Type B pancreatic cell (in vitro differentiated cells): ENCODE results near the gene SRGAP3. TPM values are rescaled to one million over a fixed set of nuclear protein-coding genes. Genes with fewer than 3 reads are reported as not detected.

Source experiments
- DNase-seq: peaks from one replicate; pipeline ENCODE4 v3.0.0; 2021; ENCODE audit warnings: mixed read lengths; ENCODE audit not compliant: unreplicated experiment; ENCODE audit errors: extremely low spot score
- H3K27ac Mint-ChIP-seq: 2 replicates; pipeline ENCODE4 v1.8.0; 2021; ENCODE audit warnings: mild to moderate bottlenecking, mixed read lengths
- H3K27me3 Mint-ChIP-seq: 2 replicates; pipeline ENCODE4 v1.8.0; 2021; ENCODE audit warnings: mixed read lengths
- H3K36me3 Mint-ChIP-seq: 2 replicates; pipeline ENCODE4 v1.8.0; 2021; ENCODE audit warnings: mixed read lengths
- H3K4me1 Mint-ChIP-seq: one replicate; pipeline ENCODE4 v1.8.0; 2021; ENCODE audit warnings: mixed read lengths; ENCODE audit not compliant: unreplicated experiment
- H3K4me3 Mint-ChIP-seq: 2 replicates; pipeline ENCODE4 v1.8.0; 2021; ENCODE audit warnings: mild to moderate bottlenecking, mixed read lengths
- H3K9me3 Mint-ChIP-seq: 2 replicates; pipeline ENCODE4 v1.8.0; 2021; ENCODE audit warnings: mixed read lengths
- CTCF ChIP-seq: fragments of 200-600 bp; sonication (generic); conservative IDR thresholded peaks from 2 replicates; pipeline ENCODE4 v1.5.0; 2021; ENCODE audit warnings: antibody characterized with exemption, mild to moderate bottlenecking
- total RNA-seq: library from RNA; stranded (reverse); gene quantifications from 2 replicates; pipeline ENCODE4 v1.2.1, GENCODE V29; 2021; ENCODE audit warnings: low replicate concordance

Gene SRGAP3
- total RNA-seq, 1 donor from 2014 or later: 41.7 TPM

DNA sequence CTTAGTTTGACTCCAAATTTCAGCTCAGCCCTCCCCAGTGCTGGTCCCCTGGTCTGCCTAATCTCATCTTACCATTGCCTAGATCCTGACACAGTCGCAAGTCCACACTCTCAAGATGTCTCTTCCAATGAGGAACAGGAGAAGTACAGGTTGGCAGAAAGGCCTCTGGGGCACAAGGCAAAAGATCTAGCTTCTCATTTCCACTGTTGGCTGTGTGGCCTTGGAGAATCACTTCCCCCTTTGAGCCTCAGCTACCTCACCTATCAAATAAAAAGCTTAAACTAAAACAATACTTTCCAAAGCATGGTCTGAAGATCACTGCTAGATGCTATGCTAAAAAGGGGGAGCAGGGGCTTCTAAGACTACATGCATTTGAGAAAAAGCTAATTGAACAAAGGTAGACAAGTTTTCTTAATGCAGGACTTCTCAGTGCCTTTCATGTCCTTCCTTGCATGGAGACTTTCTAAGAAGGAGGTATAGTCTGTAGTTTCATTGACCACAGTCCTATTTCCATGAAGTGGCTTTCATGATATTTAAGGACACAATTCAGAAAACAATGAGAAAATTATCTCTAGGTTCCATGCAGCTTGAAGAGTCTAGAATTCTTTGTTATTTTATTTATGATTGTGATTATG, 168.1 kb downstream of the SRGAP3 start:
- Mint-ChIP-seq H3K9me3 (peaks cover 10% of the 10 kb centered on the region), H3K36me3 (peaks cover 3% of the 10 kb centered on the region), H3K4me1 (peaks cover 19% of the 10 kb centered on the region), H3K27ac (no peak overlapping the region), H3K4me3 (no peak overlapping the region), H3K27me3 (no peaks in the 10 kb centered on the region)
- no peak for TF ChIP-seq CTCF
- DNase-seq: no peak

GRCh38 chr3:9080163-9080562, 169.3 kb downstream of the SRGAP3 start:
- H3K4me1 Mint-ChIP-seq: peaks cover 23% of the 10 kb centered on the region
- no peak for TF ChIP-seq CTCF
- no peaks in the 10 kb centered on the region for H3K27me3 Mint-ChIP-seq
- no peak overlapping the region for H3K27ac Mint-ChIP-seq
- DNase-seq: no peak
- peaks cover 10% of the 10 kb centered on the region for H3K9me3 Mint-ChIP-seq
- peaks cover 3% of the 10 kb centered on the region for H3K36me3 Mint-ChIP-seq
- H3K4me3 Mint-ChIP-seq: no peak overlapping the region

- peaks cover 3% of the 10 kb centered on the region for H3K36me3 Mint-ChIP-seq
- peaks cover 23% of the 10 kb centered on the region for H3K4me1 Mint-ChIP-seq
- peaks cover 10% of the 10 kb centered on the region for H3K9me3 Mint-ChIP-seq
- no peak overlapping the region for H3K27ac Mint-ChIP-seq
- no peak for DNase-seq
- no peak overlapping the region for H3K4me3 Mint-ChIP-seq
- H3K27me3 Mint-ChIP-seq: no peaks in the 10 kb centered on the region
- TF ChIP-seq CTCF: no peak
These were observed 169.8 kb downstream of the SRGAP3 start for GRCh38 chr3:9079676-9080075.

DNA sequence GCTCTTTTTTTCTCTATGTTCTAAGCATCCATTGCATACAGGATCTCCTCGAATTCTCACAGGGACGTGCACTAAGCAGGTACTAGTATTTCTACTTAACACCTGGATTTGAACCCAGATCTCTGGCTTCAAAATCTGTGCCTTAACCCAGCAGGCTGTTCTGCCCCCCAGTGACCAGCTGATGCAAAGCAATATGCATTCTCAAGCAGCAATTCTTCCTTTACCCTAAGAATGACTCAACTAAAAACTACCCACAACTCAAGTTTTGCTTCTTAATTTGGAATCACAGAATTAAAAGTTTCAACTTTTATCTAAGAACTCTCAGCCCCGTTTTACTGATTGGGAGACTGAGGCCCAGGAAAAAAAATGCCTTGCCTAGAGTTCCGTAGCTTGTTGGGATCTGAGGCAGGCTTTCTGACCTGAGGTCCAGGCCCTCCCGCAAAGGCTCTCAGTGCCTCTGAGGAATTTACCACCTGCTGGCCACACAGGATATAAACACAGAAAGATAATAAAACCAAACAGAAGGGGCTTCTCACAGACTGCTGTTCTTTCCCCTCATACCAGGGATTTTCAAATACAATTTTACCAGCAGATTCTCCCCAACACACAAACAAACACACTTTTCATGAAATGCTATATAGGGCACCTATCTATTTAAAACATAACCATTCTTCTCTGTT, 170.7 kb downstream of the SRGAP3 start:
- H3K9me3 Mint-ChIP-seq: peaks cover 10% of the 10 kb centered on the region
- peaks cover 23% of the 10 kb centered on the region for H3K4me1 Mint-ChIP-seq
- H3K36me3 Mint-ChIP-seq: peaks cover 3% of the 10 kb centered on the region
- TF ChIP-seq CTCF: peak; percentile 63
- DNase-seq: no peak
- no peaks in the 10 kb centered on the region for H3K27me3 Mint-ChIP-seq
- no peak overlapping the region for H3K27ac Mint-ChIP-seq
- no peak overlapping the region for H3K4me3 Mint-ChIP-seq

DNA sequence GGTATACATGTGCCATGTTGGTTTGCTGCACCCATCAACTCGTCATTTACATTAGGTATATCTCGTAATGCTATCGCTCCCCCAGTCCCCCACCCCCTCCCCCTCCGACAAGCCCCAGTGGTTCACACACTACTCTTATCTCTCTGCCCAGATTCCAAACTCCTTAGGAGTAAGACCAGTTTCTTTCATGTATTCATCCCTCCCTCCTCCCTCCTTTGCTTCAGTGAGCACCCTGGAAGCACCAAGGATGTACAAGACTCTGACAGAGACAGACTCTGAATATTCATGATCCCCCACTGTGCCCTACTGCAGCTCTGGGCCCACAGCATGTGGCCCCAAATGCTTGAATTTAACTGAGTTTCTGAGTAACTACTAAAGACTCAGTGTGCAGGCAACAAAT, 172.4 kb downstream of the SRGAP3 start:
- Mint-ChIP-seq H3K9me3 (peaks cover 7% of the 10 kb centered on the region), H3K27me3 (no peaks in the 10 kb centered on the region), H3K36me3 (peaks cover 3% of the 10 kb centered on the region), H3K4me3 (no peak overlapping the region), H3K4me1 (peaks cover 23% of the 10 kb centered on the region), H3K27ac (peak overlapping the region; percentile 22)
- DNase-seq: no peak
- no peak for TF ChIP-seq CTCF
